Endothelial cell (in vitro differentiated cells): ENCODE data around the gene TRIM44. TPM values are rescaled to one million over a fixed set of nuclear protein-coding genes. Genes with fewer than 3 reads are reported as not detected.

Experiments
- DNase-seq: peaks from one replicate; pipeline ENCODE4 v3.0.0; 2021; ENCODE audit warnings: low spot score
- H3K27ac Mint-ChIP-seq: one replicate; pipeline ENCODE4 v1.8.0; 2021; ENCODE audit warnings: mixed read lengths, inconsistent platforms; ENCODE audit not compliant: unreplicated experiment
- H3K27me3 Mint-ChIP-seq: one replicate; pipeline ENCODE4 v1.8.0; 2021; ENCODE audit warnings: mild to moderate bottlenecking, moderate library complexity, mixed read lengths, inconsistent platforms; ENCODE audit not compliant: unreplicated experiment
- H3K36me3 Mint-ChIP-seq: one replicate; pipeline ENCODE4 v1.8.0; 2021; ENCODE audit warnings: mild to moderate bottlenecking, low read depth, mixed read lengths, inconsistent platforms; ENCODE audit not compliant: unreplicated experiment
- H3K4me1 Mint-ChIP-seq: one replicate; pipeline ENCODE4 v1.8.0; 2021; ENCODE audit warnings: mild to moderate bottlenecking, mixed read lengths, inconsistent platforms; ENCODE audit not compliant: unreplicated experiment
- H3K4me3 Mint-ChIP-seq: one replicate; pipeline ENCODE4 v1.8.0; 2021; ENCODE audit warnings: mild to moderate bottlenecking, mixed read lengths, inconsistent platforms; ENCODE audit not compliant: unreplicated experiment
- H3K9me3 Mint-ChIP-seq: one replicate; pipeline ENCODE4 v1.8.0; 2021; ENCODE audit warnings: mixed read lengths, inconsistent platforms; ENCODE audit not compliant: unreplicated experiment
- CTCF ChIP-seq: fragments of 200-600 bp; sonication (generic); IDR thresholded peaks from one replicate; pipeline ENCODE4 v1.5.0; 2021; ENCODE audit warnings: antibody characterized with exemption; ENCODE audit not compliant: unreplicated experiment
- total RNA-seq: library from RNA; stranded (reverse); fragmentation: NEBNext Ultra II Directional; extraction: Animal tissue kit (Norgen Biotek cat#: 25700); gene quantifications from one replicate; pipeline ENCODE4 v1.2.1, GENCODE V29; 2021; ENCODE audit not compliant: unreplicated experiment

TRIM44 gene
- total RNA-seq, 1 donor from 2014 or later, result 48.6 TPM

GRCh38 chr11:35721651-35722282, 59.2 kb downstream of the TRIM44 start:
- Mint-ChIP-seq H3K4me1 (peaks cover 23% of the 10 kb centered on the region), H3K36me3 (peaks cover 9% of the 10 kb centered on the region), H3K4me3 (no peak overlapping the region), H3K9me3 (no peaks in the 10 kb centered on the region), H3K27ac (peak overlapping the region; percentile 89), H3K27me3 (no peaks in the 10 kb centered on the region)
- DNase-seq, result no peak
- TF ChIP-seq CTCF, result no peak

DNA sequence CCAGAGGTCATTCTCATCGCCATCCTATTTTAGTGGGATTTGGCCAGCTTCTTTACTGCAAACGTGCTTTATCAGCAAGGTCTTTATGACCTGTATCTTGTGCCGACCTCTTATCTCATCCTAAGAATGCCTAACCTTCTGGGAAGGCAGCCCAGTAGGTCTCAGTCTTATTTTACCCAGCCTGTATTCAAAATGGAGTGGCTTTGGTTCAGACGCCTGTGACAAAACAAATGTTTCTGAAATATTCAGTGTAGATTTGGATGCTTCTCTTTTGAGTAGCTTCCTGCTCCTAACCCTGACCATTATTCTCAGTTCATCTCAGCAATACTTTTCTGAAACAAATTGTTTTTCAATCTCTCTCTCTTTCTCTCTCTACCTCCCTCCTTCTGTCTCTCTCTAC, 60.1 kb downstream of the TRIM44 start:
- no peak for TF ChIP-seq CTCF
- H3K4me3 Mint-ChIP-seq, result no peak overlapping the region
- no peak overlapping the region for H3K27ac Mint-ChIP-seq
- peaks cover 9% of the 10 kb centered on the region for H3K36me3 Mint-ChIP-seq
- no peaks in the 10 kb centered on the region for H3K27me3 Mint-ChIP-seq
- no peaks in the 10 kb centered on the region for H3K9me3 Mint-ChIP-seq
- peaks cover 23% of the 10 kb centered on the region for H3K4me1 Mint-ChIP-seq
- DNase-seq, result no peak

DNA sequence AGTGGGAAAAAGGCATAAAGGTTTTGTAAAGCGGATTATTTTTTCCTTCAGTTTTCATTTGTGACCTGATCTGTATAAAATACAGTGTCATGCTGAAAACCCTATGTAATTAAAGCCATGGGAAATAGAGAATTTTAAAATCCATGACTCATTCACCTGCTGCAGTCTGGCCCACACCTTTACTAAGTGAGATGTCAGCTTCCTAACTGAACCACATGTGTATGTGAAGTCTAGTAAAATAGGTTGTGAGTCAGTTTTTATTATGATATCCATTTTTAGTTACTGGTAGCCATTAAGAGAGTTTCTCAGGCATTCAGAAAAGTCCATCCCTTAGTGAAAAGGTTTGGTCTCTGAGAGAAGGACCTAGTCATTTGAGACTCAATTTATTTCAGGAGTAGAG, 60.9 kb downstream of the TRIM44 start:
- Mint-ChIP-seq H3K36me3 (peaks cover 9% of the 10 kb centered on the region), H3K4me1 (peaks cover 23% of the 10 kb centered on the region), H3K4me3 (no peak overlapping the region), H3K27ac (no peak overlapping the region), H3K9me3 (no peaks in the 10 kb centered on the region), H3K27me3 (no peaks in the 10 kb centered on the region)
- no peak for TF ChIP-seq CTCF
- DNase-seq, result no peak

DNA sequence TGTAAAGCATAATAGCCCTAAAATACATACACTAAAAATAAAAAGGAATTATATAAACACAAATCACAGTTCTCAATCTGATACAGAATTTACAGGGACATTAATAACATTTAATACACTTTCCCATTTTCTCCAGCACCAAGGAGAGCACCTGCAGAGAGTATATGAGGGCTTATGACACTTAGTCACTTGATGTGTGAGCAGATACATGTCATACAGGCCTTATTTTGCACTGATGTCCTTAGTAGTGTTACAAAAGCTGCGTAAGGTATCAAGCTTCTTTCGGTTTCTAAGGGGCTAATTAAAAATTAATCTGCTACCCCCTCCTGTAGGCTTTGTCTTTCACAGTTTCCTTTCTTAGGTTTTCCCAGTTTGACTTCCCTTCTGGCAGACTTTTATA, 61.3 kb downstream of the TRIM44 start:
- no peaks in the 10 kb centered on the region for H3K27me3 Mint-ChIP-seq
- H3K4me3 Mint-ChIP-seq, result no peak overlapping the region
- no peak overlapping the region for H3K27ac Mint-ChIP-seq
- TF ChIP-seq CTCF, result no peak
- DNase-seq, result no peak
- H3K9me3 Mint-ChIP-seq, result no peaks in the 10 kb centered on the region
- peaks cover 9% of the 10 kb centered on the region for H3K36me3 Mint-ChIP-seq
- peaks cover 23% of the 10 kb centered on the region for H3K4me1 Mint-ChIP-seq

GRCh38 chr11:35725885-35726284, 63.3 kb downstream of the TRIM44 start:
- H3K4me1 Mint-ChIP-seq, result peaks cover 23% of the 10 kb centered on the region
- peaks cover 19% of the 10 kb centered on the region for H3K36me3 Mint-ChIP-seq
- H3K27ac Mint-ChIP-seq, result no peak overlapping the region
- H3K4me3 Mint-ChIP-seq, result no peak overlapping the region
- H3K27me3 Mint-ChIP-seq, result no peaks in the 10 kb centered on the region
- TF ChIP-seq CTCF, result no peak
- no peaks in the 10 kb centered on the region for H3K9me3 Mint-ChIP-seq
- no peak for DNase-seq
